HG02870 (cell line): Measurements from ENCODE around the gene CABS1.

Experiments
- ATAC-seq: cut with Tn5 transposase; IDR thresholded peaks from one replicate; pipeline ENCODE4 v1.9.1; 2021; ENCODE audit warnings: mild to moderate bottlenecking, moderate library complexity; ENCODE audit not compliant: unreplicated experiment

The CABS1 gene

DNA sequence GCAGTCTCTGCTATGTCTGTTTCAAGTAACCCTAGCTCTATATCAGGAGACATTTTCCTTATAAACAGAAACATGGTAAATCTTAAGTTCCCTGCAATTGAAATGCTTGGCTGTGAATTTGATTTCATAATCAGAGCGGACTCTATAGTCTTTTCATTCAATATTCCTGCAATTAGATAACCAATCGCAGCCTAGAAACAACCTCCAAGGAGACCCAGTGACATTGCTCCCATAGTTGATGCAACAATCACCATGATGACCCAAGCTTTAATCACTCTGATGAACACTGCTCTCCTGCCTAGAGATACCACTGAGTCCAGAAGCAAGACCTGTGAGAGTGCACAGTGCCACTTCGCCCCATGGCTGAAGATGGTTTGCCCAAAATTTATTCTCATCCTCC, at the start of gene CABS1:
Gene CABS1 (plus strand): TSS at position 301 of the 400 bp plus-strand sequence. CDS start 59 bp downstream, at position 360.
- ATAC-seq: no peak

DNA sequence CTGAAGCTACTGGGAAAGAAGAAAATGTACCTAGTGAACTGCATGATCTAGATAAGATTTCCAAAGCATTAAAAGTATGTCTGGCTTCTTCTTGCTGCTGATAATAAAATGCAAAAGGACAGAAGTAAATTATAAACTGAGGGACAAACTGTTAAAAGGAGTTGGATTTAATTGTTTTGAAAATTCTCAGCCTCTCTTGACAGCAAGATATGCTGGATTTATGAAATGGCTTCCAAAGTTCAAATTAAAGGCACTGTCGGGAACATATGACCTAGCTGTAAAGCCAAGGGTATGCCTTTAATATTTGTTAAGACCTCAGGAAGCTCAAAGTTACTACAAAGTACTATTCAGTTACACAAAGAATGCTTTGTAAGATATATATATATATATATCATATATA, 46.1 kb upstream of the CABS1 start:
- no peak for ATAC-seq

DNA sequence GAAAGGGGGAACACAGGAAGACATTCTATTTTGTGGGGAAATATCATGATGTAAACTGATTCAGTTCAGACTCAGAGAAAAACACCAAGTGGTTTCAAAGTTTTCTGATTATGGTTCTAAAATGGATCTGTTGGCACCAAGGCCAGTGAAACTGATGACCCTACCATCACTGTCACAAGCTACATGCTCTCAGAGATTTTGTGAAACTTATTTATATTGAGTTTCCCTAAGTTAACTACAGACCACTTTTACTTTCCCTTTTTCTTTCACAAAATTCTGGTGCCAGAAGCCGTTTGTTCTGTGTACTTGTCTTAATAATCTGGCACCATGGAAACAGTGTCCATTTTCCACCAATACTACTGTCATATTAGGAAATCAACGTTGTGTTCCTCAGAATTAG, 43.4 kb upstream of the CABS1 start:
- ATAC-seq: no peak

DNA sequence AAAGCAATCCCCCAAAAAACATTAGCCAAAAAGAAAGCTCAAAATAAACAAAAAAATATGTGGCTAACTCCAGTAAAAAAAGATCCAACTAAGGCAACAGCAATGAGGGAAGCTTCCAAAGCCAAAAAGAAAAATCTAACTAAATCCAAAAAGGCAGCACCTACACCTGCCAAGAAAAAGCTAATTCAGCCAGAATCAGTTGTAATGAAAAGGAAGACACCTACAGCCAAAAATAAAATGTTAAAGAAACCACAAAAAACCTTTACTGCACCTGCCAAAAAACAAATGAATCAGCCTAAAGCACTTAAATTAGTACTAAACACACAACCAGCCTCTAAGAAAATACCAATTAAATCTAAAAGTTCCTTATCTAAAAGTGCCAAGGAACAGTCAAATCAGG, 37.2 kb upstream of the CABS1 start:
- ATAC-seq: no peak

DNA sequence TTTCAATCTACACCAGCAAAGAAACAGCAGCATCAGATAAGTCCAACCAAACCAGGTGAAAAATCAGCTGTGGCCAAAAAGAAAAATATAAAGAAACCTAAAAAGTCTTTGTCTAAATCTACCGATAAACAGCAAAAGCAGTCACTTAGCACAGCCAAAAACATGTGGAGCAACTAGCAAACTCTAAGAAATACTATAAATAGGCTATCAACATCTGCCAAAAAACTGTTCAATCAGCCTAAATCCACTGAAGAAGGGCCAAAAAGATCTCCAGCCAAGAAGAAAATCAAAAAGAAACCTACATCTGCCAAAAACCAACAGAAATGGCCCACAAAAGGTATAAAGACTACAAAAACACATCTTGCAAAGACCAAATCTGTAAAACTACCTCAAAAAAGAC, 36.7 kb upstream of the CABS1 start:
- ATAC-seq: no peak

DNA sequence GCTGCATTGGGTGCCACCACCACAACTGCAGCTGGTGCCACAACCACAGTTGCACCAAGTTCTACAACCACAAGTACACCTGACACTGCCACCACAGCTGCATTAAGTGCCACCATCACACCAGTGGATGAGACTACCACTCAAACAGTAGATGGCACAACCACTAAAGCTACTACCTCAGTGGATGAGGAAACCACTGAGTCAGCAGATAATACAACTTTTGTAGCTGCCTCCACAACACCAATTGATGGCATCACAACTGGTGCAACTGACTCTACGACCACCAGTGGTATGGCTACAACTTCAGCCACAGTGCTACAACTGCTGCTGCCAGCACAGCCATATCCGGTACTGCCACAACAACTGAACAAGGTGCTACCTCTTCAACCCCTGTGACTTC, 35.1 kb upstream of the CABS1 start:
- no peak for ATAC-seq

DNA sequence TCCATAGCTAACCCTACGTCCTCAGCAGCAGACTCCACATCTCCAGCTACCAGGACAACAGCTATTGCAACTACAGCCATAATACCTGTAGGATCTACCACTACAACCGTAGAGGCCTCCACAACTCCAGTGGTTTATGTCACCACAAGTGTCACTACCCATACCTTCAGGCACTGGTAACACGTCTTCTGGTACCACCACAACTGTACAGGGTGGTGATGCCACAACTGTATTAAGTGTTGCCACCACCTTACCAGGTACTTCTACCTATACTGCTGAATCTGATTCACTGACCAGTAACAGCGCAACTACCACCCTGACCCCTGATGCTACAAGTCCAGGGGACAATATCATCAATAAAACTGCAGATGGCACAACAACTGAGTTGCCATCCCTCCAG, 34.6 kb upstream of the CABS1 start:
- no peak for ATAC-seq

DNA sequence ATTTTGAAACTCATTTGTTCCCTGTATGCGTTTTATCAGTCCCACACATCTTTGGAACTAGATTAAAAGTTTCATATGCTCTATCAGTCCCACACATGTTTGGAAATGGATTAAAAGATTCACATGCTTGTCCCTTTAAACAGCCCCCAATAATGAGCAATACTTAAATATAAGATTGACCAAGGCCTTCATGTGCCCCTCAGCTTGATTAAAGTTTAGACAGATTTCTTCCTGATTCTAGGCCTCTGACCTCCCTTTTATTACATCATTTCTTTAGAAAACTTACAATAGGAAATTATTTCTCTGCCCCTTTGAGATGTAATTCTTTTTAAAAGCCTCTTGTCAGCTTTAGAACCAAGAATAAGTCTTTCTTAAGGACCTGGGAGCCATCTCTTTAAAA, 31.7 kb upstream of the CABS1 start:
- no peak for ATAC-seq

DNA sequence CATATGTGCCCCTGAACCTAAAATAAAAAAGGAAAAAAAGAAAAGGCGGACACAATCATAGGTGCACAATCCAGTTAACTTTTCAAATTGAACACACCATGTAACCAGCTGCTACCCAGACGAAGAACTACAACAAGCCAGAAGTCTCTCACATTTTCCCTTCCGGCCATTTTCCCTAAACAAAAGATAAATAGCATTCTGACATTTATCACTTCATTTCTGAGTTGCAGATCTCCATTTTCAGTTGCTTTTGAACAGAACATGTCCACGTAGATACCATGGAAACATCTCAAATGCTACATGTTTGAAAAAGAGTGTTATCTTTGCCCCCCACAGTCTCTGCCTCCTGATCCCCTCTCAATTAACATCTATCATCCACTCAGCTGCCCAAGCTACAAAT, 29.2 kb upstream of the CABS1 start:
- no peak for ATAC-seq

DNA sequence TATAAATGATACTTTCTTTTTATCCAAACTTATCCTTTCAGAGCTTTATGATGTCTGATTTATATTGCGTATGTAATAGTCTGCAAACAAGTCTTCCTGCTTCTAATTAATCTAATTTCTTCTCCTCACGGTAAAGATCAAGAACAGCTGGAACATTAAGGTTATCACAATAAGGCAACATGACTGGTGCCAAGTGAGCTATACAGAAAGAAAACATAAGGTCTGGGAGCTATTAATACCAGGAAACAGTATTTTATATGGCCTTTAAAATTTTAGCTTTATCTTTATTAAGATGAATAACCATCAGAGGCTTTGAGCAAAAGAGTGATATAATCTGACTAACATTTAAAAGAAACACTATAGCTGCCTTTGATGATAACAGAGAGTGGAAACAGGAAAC, 28.7 kb upstream of the CABS1 start:
- ATAC-seq: no peak

DNA sequence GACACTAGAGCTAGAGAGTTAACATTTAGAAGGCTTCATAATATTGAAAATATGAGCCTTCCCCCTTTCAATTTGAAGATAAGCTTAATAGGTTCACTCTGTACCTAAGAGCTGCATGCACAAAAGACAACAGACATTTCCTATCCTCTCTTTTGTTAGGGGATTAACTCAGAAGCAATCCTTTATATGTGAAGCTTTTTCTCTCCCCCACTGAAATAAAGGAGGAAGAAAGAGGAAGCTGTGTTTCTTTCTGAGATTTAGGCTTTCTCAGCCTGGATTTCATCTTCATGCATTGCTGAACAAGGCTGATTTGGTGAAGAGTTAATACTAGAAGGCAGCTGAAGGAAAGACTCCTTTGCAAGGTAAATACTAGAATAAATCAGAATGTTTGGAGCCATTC, 21.0 kb upstream of the CABS1 start:
- no peak for ATAC-seq

DNA sequence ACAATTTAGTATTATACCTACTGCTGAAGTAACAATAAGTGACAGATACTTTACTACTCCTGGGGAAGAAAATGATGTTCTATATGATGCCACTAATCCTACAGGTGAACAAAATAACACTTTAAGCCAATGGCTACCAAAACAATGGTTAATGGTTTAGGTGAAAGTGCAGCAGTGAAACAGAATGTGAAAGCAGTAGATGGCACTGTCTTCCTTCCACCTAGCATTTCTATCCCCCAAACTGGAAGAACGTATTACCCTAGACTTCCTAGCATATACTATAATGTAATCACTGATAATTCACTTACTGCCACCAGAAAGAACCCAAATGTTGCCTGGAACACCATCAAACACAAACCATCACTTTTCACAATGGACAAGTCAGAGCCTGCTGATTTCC, 18.9 kb upstream of the CABS1 start:
- peak; percentile 77 for ATAC-seq

DNA sequence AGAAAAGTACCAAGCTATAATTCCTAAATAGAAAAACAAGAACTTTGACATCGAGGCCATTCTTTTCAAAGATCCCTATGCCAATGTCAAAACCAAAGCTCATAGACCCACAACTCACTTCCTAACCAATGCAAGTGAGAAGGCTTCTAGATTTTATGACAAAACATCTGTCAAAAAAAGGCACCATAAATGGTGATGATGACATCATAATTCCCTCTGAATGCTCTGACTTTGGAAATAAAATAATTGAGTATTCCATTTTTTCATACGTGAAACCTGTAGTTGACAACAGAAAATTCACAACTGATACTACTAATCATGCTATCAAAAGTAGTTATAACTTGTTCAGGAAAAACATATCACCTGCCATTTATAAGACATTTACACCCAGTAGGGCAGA, 8.7 kb upstream of the CABS1 start:
- no peak for ATAC-seq

DNA sequence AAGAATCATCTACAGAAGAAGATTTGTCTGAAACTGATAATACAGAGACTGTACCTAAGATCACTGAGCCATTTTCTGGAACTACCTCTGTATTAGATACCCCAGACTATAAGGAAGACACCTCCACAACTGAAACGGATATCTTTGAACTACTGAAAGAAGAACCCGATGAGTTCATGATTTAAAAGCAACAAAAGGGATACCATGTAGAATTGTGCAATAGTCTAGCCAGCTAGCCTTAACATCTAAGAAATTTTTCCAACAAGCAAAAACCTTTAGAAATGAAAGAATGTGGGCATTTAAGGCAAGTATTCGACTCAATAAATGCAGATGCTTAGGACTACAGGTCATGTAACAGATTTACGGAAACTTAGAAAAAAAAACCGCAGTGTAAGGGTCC, 1.3 kb downstream of the CABS1 start:
- no peak for ATAC-seq

DNA sequence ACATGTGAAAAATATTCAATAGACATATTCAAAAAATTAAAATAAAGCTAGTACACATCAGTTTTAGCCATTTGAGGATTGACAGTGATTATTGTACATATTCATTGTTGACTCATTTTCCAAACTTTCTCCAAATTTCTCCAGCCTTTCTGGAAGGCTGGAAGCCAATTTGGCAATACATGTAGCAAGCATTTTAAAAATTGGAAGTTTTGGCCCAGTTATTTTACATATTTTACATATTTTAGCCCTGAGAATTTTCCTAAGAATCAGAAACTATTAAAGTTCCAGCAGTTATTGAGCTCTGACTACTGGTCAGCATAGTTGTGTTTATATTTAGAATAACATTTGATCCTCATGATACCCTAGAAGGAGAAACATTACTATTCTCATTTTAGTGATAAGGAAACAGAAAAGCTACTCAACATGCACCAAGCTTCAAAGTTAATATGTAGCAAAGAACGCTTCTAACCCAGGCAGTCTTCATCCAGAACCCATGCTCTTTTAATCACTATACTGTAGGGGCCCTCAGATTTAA, 3.2 kb downstream of the CABS1 start:
- no peak for ATAC-seq

DNA sequence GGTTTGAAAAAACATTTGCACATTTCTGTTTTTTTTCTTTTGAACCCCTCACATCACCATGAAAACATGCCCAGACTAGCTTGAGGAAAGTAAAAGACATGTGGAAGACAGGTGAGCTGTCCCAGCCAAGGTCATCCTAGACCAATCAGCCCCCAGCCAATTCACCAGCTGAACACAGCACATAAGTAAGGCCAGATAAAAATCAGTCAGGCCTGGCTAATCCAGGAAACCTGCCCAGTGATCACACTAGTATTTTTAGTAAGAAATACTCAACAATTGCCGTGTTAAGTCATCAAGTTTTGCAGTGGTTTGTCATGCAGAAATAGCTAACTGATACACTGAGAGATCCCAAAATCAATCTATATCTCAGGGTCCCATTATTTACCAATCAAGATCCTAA, 21.4 kb downstream of the CABS1 start:
- ATAC-seq: no peak

DNA sequence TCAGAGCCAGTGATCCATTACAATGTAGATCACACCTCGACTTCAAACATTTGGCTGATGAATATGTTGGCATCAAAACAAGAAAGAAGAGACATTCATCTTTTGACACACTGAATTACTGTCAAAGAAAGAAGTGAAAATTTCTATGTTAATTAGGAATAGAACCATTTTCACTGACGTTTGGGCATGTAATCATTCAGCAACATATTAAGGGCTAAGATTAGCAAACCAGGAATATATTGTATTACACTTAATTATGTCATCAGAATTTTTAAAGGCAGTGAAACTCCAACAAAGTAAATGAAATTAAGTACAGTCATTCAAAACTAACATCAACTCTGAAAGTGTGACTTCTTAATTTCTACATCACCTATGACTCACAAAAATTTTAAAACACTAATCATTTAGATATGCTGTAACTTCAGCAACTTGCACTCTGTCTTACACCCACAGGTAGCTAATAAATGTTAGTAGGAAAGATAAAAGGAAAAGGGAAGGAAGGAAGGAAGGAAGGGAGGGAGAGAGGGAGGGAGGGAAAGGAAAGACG, 24.4 kb downstream of the CABS1 start:
- no peak for ATAC-seq

DNA sequence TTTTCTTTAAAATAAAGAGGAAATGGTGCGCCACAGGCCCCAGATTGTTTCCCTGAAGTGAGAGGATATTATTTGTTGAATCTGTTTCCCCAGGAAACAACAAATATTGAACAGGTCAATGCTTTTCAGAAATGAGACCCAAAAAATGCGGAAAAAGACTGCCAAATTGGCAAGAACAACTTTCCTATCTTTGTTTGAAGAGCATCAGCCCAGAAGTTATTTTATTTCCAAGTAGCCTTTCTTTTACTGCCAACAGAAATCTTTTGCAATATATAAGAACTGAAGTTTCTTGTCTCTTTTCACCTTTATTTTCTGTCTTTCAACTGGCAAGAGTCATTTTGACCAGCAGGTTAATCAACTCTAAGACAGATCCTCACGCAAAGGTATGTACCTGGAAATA, 25.7 kb downstream of the CABS1 start, which contains the start of gene SMR3A:
Gene SMR3A (plus strand): TSS at position 301 of the 400 bp plus-strand sequence. CDS start 1,356 bp downstream, outside the sequence.
- no peak for ATAC-seq

DNA sequence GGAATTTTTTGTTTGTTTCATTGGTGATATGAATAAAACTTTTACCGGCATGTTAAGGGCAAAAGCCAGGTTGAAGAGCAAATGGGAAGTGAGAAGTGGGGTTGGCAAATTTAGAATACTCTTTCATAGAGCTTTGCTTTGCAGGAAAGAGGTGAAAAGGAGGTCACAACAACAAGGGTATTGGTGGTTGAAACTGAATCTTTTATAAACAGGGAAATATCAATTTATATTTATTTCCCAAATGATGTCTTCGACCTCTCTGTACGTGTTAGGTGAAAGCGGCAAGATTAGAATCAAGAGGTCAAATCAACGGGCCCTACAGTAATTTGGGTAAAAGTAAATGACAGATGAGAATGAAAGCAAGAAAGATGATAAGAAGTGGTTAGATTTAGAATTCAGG, 29.2 kb downstream of the CABS1 start:
- ATAC-seq: no peak

DNA sequence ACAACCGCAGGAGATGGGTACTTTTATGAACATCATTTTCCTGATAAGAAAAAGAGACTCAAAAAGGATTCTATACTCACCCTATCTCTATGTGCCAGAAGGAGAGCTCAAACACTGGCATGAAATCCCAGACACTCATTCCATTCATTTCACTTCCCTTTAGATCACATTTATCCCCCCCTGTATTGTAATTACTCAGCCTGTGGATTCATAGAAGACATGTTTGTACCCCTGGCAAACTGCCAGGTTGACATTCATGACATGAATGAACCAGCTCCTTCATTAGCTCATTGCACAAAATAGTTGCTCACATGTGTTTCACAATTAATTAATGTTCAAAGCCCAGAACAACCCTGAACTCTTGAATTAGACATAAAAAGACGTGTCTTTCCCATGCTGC, 30.7 kb downstream of the CABS1 start:
- ATAC-seq: no peak

DNA sequence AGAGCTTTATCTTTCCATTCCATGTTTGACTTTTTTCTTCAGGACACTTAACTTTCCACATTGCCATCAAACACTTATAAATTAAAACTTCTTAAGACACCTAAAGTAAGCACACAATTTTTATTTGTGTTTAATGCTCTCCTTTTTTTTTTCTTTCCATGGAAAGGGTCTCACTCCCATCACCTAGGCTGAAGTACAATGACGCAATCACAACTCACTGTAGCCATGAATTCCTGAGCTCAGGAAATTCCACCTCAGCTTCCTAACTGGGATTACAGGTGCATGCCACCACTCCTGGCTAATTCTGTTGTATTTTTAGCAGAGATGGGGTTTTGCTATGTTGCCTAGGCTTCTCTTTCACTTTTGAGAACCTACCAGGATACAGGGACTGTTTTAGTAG, 33.0 kb downstream of the CABS1 start:
- no peak for ATAC-seq

DNA sequence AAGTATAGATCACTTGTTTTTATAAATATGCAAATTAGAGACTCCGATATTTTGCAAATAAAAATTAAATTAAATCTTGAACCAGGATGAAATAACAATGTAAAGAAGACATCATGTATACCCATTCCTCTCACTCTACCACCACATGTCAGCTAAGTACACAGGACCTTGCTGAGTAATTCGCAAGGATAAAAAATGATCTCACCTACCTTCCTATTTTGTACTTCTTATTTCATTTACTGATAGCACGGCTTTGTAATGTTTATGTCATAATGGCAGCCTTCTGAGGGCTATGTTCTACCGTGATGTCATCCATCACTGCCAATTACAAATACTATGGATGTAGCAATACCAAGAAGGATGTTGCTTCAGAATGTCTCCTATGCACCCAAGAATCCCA, 37.2 kb downstream of the CABS1 start:
- no peak for ATAC-seq

DNA sequence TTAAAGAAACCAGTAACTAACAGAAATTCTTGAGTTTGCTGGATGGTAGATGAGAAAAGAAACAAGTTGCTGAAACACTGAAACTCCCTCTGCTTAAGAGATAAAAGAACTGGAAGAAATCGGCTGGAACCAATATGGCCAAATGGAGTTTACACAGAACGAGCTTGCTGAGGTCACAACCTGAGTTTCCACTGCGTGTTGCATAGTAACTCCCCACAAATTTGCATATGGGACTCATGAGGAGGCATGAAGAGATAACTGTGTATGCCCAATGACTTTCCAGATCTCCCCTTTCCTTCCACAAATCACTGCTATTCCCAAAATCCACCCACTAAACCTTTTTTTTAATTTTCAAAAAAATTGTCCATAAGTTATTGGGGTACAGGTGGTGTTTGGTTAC, 38.0 kb downstream of the CABS1 start:
- no peak for ATAC-seq
